ENCODE measurements around the gene PTPA. TPM values are rescaled to one million over a fixed set of nuclear protein-coding genes. Genes with fewer than 3 reads are reported as not detected.

Gene PTPA
- total RNA-seq, 1 donor: 136 TPM

- TF ChIP-seq CTCF (IDR thresholded peaks at IDR 0.05; ENCODE audit: insufficient read depth, low read depth, low read length): no peak
- no peak overlapping the region for H3K4me3 ChIP-seq (ENCODE audit: low read depth, low read length)
- DNase-seq (ENCODE audit: low read depth): no peak
Measured at GRCh38 chr9:129070696-129071525, 40.3 kb upstream of the PTPA start.

- TF ChIP-seq CTCF (IDR thresholded peaks at IDR 0.05; ENCODE audit: insufficient read depth, low read depth, low read length): no peak
- no peak for DNase-seq (ENCODE audit: low read depth)
- no peak overlapping the region for H3K4me3 ChIP-seq (ENCODE audit: low read depth, low read length)
Measured at GRCh38 chr9:129071526-129072126, 39.6 kb upstream of the PTPA start.

GRCh38 chr9:129072171-129072570, 39.0 kb upstream of the PTPA start:
- no peak for TF ChIP-seq CTCF (IDR thresholded peaks at IDR 0.05; ENCODE audit: insufficient read depth, low read depth, low read length)
- H3K4me3 ChIP-seq (ENCODE audit: low read depth, low read length): no peak overlapping the region
- DNase-seq (ENCODE audit: low read depth): no peak

- no peak overlapping the region for H3K4me3 ChIP-seq (ENCODE audit: low read depth, low read length)
- no peak for TF ChIP-seq CTCF (IDR thresholded peaks at IDR 0.05; ENCODE audit: insufficient read depth, low read depth, low read length)
- no peak for DNase-seq (ENCODE audit: low read depth)
Measured at GRCh38 chr9:129073404-129073803, 37.8 kb upstream of the PTPA start.

- H3K4me3 ChIP-seq (ENCODE audit: low read depth, low read length): no peak overlapping the region
- no peak for DNase-seq (ENCODE audit: low read depth)
- no peak for TF ChIP-seq CTCF (IDR thresholded peaks at IDR 0.05; ENCODE audit: insufficient read depth, low read depth, low read length)
Measured at GRCh38 chr9:129074106-129074505, 37.1 kb upstream of the PTPA start.

- no peak overlapping the region for H3K4me3 ChIP-seq (ENCODE audit: low read depth, low read length)
- no peak for DNase-seq (ENCODE audit: low read depth)
- TF ChIP-seq CTCF (IDR thresholded peaks at IDR 0.05; ENCODE audit: insufficient read depth, low read depth, low read length): no peak
Measured at GRCh38 chr9:129075996-129076639, 35.1 kb upstream of the PTPA start.

All from fibroblast of villous mesenchyme (primary cell).